Left forelimb (tissue), 1 donor: Measurements from ENCODE around the gene DICER1.

Experiments used
- DNase-seq: peaks from one replicate; pipeline ENCODE4 v3.0.0-alpha.2; 2018; ENCODE audit warnings: low spot score

The DICER1 gene

DNA sequence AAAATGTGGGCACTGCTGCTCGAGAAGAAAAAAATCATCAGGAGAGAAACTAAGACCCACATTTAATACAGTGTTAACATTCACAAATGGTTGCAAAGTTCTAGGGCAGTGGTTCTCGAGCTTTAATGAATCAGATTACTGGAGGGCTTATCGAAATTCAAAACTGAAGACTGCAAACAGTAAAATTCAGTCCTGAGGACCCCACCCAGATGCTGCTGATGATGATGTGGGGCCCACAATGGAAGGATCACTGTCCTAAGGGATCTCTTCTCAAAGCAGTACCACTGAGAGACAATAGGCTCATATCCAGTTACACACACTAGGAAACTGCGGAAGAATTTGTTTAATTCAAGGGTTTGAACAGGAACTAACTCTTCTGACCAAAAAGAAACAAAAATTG, 31.4 kb downstream of the DICER1 start:
- no peak for DNase-seq

DNA sequence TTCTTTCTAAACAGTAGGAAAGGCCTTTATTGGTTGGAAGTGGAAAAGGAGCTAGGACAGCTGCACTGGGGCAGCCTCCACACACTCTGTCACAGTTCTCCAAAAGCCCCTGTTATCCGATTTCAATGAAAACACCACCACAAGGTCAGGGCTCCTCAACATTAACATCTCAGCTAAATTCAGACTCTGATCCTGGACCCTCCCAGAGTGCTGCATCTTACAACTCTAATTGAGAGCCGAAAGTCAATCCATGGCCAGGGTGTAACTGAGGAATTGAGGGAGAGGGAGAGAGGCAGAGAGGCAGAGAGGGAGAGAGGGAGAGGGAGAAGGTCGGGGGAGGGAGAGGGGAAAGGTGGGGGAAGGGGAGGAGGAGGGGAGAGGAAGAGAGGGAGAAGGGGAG, 32.1 kb downstream of the DICER1 start:
- DNase-seq: no peak

DNA sequence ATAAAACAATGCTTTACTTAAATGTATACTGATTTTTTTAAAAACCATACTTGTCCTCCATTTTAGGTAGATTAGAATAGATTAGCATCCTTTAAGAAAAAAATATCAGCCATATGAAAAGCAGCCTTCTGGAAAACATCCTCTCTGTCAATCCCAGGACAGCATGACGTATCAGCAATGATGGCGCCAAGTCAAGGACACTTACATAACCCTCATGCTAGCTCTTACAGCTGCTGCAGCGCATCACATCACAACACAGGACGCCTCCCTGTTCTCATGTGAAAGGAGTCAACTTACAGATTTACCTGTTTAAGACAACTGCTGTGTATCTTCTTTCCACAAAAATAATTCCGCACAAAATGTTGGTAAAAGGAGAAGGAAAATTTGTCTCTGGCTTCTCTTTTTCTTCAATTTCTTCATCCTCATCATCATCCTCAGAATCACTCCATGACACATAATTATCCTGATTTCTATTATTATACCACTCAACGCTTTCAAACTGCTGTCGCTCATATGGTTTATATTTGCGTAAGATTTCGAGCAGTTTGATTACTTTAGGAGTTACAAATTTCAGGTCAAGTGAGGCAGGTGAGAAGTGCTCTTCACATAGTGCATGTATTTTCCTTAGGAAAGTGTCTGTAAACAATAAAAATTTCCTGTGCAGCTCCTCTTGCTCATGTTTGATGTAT, 33.3 kb downstream of the DICER1 start:
- no peak for DNase-seq

DNA sequence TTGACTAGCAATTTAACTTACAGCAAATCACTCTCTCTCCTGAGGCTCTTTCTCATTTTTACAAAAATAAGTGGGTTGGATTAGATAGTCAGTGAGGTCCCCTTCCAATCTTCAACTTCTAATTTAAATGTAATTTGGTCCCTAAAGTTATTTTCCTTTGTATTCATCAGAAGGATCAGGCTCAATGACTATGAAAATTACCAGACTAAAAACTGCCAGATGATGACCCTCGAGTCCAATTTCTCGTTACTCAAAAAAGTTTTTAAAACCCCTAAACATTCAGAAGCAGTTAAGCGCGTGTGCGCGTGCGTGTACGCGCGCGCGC, 34.7 kb downstream of the DICER1 start:
- no peak for DNase-seq

DNA sequence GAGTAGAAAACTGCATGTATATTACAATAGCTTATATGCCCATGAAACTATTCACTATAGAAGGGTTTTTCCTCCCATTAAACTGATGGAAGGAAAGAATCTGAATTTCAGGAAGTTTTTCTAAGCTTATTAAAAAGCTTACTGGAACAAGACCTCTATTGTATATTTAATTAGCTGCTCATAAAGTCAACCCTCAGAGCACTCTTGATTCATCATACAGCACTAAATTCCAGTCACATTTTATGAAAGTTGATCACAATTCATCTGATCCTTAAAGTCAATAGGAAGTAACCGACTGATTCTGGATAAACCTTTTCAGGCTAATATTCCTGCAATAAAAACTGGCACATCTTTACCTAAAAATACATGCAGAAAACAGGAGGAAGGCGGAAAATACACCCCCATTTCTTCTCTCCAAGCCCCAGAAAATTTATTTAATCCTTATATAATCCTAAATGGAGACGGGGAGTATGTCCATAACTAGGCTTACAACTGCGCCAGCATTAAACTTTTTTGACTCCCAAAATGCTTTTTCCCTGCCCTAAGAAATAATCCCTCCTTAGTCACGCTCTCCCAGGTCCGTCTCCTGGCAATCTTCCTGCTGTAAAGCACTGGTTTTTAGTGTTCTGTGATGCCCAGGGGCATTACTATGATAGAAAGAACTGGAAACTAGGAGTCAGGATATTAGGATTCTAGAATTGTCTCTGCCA, 35.3 kb downstream of the DICER1 start:
- DNase-seq: no peak

DNA sequence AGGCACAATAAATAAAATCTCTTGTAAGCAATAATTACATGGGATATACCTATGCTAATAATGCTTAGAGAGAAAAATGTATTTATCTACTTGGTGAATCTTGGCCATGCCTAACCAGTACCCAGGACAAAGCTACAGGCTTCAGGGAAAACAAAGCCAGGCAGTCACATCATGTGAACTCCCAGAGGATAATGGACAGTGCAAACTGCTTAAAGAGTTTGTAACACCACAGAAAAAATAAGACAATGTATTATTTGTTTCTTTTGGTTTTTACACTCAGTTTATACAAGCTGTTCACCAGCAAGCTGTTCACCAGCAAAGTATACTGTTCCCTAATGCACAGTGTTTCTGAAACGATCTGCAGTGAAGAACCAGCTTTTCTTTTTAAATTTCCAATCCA, 38.0 kb downstream of the DICER1 start:
- DNase-seq: no peak

DNA sequence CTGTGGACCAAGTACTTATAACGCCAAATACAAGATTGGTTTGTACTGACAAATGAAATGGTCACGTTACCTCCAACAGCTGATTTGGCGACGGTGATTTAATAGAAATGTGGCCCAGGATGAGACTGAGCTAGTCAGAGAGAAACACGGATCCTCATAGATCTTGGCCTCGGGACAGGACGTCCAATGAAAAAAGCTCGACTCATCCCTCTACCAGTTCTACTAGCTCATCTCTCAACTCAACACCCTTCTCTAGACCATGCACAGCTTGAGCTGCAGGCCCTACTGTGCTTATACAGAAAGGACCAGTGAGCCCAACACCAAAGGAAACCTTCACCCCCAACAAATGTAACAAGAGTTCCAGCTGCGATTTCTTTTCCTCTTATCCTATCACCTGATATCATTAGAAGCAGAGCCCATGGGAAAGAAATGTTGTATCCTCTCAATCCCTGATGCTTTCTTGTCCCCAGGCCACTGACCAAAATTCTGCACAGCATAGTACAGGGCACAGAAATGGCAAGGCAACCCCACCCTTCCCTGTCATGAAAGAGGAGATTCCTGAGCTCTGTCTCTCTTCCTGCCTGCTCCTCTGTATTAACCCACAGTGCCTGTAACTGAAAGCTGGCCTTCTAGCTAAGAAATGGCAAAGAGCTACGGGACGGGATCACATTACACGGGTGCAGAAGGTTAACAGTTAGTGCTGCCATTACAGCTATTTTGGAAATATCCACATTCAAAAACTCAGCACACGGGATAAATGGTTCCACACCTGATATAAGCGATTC, 39.2 kb downstream of the DICER1 start:
- no peak for DNase-seq

DNA sequence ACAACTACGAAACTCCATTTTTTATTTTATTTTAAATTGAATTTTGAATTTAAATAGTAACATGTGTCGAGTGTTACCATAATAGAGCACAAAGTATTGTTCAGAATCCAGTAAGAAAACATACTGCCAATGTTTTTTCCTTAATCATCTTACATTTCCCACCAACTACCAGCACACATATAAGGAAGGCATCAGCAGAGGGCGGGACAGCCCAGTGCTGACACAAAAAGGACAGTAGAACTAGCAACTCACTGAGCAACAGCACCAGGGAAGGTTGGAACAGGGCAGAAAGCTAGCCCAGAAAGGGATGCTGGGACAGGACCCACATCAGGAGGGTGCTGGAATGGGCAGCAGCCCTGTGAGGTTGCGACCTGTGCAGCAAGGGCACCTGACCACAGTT, 43.9 kb downstream of the DICER1 start:
- DNase-seq: no peak

DNA sequence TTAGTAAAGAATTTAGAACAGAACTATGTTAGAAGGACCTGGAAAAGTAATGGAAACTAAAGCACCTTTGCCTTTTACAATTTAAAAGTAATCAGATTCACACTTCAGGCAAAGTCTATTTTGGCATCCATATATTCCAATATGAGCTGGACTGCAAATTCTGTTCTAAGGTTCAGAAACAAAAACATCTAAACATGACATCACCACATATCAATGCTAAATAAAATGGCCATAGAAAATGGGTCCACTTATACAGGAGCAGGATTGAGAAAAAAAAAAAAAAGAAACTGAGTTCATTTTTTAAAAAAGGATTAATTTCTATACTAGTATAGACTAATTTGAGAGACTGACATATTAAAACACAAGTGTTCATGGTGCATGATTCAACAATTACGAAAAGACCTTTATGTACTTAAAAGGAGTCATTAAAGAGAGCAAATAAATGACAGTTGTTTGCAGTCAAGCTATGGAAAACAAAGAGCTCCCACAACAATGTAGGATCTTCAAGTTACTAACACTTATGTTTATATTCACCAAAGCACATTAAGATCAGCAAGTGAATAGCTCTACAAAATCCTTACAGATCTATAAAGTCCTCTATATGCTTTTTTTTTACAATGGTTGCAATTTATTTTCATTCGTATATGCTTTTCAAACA, 45.7 kb downstream of the DICER1 start:
- DNase-seq: no peak

DNA sequence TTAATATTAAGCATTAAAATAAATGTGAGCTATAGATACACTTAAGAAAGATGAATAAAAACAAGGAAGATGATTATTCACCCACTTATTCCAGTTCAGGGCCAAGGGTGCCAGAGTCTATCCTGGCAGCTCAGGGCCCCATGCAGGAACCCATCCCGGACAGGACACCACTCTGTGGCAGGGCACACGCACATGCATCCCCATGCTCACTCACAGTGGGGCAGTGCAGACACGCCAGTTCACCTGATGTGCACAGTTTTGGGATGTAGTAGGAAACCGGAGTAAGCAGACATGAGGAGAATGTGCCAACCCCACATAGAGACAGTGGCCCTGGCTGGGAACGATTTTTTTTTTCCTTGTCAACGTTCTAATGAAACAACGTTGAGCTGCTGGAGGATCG, 47.2 kb downstream of the DICER1 start:
- no peak for DNase-seq

DNA sequence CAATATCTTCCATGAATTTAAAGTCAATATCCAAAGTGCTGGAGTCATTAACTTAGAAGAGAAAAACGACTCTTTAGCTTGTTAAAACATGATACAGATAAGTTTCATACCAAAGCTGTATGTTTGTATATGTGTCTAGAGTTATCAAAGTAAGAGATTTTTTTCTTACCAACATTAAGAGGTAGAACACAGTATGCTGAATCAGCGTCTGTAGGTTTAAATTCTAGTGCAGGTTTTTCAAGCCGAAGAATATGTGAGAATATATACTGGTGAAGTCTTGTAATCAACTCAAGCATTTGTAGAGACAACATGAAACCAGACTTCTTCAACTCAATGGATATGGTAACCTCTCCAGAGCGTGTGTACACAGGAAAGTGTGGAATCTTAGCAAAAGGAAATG, 49.6 kb downstream of the DICER1 start:
- no peak for DNase-seq

DNA sequence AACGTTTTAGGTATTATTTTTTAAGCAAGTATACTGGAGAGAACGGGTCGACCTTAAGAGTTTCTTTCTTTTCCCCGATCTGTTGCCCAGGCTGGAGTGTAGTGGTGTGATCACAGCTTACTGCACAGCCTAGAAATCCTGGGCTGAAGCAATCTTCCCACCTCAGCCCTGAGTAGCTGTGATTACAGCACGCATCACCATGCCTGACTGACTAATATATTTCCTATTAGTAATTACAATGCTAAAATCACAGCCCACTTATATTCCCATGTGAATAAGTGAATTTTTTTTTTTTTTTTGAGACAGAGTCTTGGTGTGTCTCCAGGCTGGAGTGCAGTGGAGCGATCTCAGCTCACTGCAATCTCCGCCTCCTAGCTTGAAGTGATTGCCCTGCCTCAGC, 50.4 kb downstream of the DICER1 start:
- DNase-seq: no peak

DNA sequence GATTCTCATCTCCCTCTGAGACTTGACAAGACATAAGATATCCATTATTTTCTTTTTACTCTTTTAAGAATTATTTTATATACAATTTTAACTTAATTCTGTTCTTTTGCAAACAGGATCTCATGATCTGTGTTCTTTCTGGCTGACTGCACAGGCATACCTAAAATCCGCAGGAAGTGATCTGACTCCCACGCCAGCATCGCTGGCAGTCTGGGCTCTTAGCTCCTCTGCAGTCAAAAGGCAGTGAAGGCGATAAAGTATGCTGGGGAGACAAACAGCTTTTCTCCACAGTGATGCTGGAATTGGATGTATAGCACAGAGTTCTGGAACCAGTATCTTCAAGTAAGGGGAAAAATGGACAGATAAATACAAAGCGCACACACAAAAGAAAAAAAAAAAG, 52.4 kb downstream of the DICER1 start:
- no peak for DNase-seq

DNA sequence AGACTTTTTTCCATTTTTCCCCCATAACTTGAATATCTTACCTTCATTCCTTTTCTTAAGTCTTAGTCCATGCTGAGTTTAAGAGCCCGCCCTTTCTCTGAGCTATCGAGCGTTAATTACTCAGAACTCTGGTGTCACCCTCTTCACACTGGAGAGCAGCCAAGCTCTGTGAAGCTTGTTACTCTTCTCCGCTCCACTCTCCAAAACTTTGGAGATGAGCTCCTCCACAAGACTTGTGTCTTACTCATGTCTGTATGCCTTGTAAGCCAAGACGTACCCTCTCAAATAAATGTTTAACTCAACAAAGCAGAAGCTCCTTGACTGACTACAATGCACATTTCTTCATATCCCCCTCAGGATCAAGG, 54.7 kb downstream of the DICER1 start:
- no peak for DNase-seq

DNA sequence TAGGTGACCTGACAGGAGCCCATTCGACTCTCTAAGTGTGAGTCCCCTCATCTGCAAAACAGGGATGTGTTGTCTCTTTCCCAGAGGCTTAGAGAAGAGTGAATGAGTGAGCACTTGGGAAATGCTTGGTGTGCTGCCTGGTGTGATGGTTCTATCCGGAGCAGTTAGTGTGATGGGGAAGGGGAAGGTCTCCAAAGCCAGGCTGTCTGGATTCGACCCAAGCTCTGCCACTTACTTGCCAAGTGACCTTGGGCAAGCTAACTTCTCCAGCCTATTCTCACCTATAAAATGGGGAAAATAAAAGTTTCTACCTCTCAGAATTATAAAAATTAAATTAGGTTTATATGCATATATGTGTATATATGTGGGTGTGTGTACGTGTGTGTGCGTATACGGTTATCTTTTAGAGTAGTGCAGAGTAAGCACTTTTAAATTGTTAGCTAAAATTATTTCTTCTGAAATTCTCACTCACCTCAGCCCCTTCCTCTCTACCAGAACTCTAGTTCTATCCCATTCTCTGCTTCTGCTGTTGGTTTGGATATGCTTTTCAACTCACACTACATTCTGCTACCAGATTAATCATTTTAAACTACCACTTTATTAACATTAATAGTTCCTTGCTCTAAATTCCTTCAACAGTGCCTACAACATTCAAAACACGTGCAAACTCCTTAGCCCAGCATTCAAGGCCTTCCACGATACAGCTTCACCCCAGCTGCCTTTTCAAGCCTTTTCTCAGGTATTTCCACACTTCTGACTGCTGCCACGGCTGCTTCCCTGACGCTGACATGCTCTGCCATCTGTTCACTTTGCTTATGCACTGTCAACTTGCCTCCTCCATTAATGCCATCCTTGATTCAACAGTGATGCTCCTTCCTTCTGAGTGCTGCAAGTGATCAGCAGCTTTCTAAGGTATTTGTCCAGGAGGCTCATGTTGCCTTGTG, 55.3 kb downstream of the DICER1 start:
- DNase-seq: no peak

DNA sequence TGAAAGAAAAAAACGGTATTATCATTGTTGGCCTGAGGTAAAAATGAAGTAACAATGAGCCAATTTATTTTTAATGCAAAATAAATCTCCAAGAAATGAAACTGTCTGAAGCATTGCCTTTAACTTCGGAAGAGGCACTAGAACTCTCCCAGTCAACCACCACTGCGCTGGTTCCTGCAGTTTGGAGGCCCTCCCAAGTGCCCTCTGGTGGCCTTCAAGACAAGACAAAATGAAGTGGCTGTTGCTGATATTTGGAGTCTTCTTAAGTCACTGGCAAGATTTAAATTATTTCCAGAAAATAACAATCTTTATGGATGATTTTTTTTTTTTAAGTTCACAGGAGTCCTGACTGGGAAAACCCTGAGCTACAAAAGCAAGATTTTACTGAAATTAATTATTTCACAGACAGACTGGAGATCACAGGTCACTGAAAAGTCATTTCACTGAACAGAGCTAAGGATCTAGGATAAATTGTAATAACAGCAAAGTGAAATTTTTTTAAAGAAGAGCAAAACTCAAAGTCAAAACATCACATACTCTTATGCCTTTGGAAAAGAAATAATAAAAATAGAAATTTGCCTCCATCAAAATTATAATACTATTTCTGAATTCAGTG, 58.2 kb downstream of the DICER1 start:
- DNase-seq: no peak

DNA sequence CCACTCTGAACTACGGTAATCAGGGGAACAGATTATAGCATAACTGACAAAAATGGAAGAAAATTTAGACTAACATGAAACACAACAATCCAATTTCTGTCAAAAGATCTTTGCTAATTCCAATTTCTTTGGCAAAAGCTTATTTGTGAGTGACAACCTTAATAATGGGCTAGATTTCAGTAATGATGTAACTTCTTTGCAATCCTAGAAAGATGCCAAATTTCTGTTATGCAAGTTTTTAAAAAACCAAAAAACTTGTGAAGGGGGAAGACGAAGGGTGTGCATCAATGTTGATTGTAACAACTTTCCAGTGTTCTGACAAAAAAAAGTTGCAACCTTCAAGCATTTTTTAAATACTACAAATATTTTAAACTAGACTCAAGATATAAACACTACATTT, 59.9 kb downstream of the DICER1 start:
- no peak for DNase-seq

DNA sequence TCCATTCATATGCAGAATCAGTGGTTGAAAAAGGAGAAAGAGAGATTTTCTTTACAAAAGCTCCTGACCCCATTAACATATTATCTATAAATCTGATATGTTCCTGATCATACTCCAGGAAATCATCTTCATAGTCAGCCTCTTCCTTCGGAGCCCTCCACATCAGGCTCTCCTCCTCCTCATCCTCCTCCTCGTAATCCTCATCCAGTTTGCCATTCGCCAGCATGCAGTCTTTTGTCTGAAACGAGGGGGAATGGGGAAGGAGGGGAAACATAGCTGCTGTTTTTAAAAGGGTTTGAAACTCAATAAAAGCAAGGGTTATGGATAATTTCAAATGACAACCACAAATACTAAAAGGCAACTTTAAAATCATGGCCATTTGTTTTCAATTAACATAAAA, 60.9 kb downstream of the DICER1 start:
- no peak for DNase-seq

DNA sequence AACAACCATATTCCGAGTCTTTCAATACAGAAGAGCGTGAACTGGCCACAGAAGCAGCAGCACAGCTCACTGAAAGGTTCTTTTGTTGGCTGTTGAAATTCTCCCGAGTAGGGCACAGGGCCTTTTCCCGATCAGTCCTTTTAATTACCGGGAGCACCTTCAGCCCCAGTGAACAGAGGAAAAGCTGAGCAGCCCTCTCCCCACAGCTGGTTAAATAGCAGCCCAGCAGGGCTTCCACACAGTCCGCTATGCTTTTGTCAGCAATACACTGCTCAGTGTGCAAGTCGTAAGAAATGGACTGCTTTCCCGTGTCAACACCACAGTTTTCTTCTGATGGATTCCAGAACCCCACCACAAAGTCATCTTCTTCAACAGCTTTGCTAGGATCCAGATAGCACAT, 61.3 kb downstream of the DICER1 start:
- no peak for DNase-seq

DNA sequence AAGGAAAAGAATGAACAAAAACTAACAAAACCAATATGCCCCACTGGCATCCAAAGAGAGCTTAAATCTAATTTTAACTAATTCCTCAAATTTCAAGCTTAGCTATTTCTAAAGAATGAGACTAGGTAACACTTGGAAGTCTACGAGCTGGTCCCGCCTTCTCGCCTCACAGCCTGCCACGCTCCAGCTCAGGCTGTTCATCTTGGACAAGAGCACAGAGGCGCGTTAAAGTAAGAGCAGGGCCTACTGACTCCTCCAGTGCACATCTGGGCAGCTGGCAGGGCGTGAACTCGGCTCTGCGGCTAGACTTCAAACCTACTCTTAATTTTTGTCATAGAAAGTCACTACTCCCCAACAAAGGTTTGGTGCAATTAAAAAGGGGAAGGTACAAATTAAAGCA, 64.6 kb downstream of the DICER1 start:
- no peak for DNase-seq

DNA sequence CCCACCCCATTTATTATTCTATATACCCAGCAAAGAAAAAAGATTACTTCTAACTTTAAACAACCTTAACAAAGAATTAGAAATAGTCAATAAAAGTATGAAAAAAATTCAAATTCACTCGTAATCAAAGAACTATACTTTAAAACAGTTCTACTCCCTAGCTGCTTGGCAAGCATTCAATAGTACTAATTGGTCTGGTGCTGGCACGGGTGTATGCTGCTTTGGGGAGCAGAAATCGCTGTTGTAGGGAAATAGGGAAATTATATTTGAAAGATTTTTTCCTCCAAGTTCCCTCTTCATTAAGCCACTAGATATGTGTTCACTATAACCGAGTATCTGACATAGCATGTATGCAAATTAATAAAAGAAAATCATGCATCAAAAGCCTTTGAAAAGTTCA, 65.7 kb downstream of the DICER1 start:
- DNase-seq: no peak
